Fibroblast of upper back skin (primary cell): ENCODE data around the gene NEDD8.

Source experiments
- DNase-seq: peaks from one replicate; pipeline ENCODE4 v3.0.0-alpha.2; 2013

The NEDD8 gene

GRCh38 chr14:24194186-24194872, 37.8 kb downstream of the NEDD8 start:
- DNase-seq, result no peak

- no peak for DNase-seq
Measured at GRCh38 chr14:24192933-24193332, 39.2 kb downstream of the NEDD8 start.

GRCh38 chr14:24190416-24190815, 41.8 kb downstream of the NEDD8 start:
- no peak for DNase-seq

- no peak for DNase-seq
Measured at GRCh38 chr14:24189460-24189859, 42.7 kb downstream of the NEDD8 start.

- no peak for DNase-seq
Measured at GRCh38 chr14:24189059-24189375, 43.1 kb downstream of the NEDD8 start.

GRCh38 chr14:24188251-24189058, 43.7 kb downstream of the NEDD8 start, which contains the start of gene IPO4:
Gene IPO4, minus strand, starts transcription at chr14:24188816. Its CDS starts 29 bp downstream, at chr14:24188787.
- DNase-seq, result peak; percentile 97

GRCh38 chr14:24187539-24187915, 44.6 kb downstream of the NEDD8 start:
- DNase-seq, result no peak

- no peak for DNase-seq
Measured at GRCh38 chr14:24186831-24187538, 45.2 kb downstream of the NEDD8 start.

GRCh38 chr14:24185741-24186140, 46.4 kb downstream of the NEDD8 start:
- DNase-seq, result no peak

- no peak for DNase-seq
Measured at GRCh38 chr14:24185026-24185425, 47.1 kb downstream of the NEDD8 start.

- DNase-seq, result no peak
Measured at GRCh38 chr14:24184104-24184970, 47.8 kb downstream of the NEDD8 start.

GRCh38 chr14:24183014-24183481, 49.1 kb downstream of the NEDD8 start:
- no peak for DNase-seq

GRCh38 chr14:24182110-24182882, 49.9 kb downstream of the NEDD8 start:
- no peak for DNase-seq

- no peak for DNase-seq
Measured at GRCh38 chr14:24181371-24182077, 50.6 kb downstream of the NEDD8 start.

GRCh38 chr14:24179961-24180796, 52.0 kb downstream of the NEDD8 start:
- DNase-seq, result peak; percentile 49

- DNase-seq, result no peak
Measured at GRCh38 chr14:24179294-24179960, 52.7 kb downstream of the NEDD8 start.

GRCh38 chr14:24178399-24179178, 53.6 kb downstream of the NEDD8 start:
- no peak for DNase-seq

- no peak for DNase-seq
Measured at GRCh38 chr14:24177891-24178290, 54.3 kb downstream of the NEDD8 start.
